ENCODE measurements around the gene DLX6. TPM values are rescaled to one million over a fixed set of nuclear protein-coding genes. Genes with fewer than 3 reads are reported as not detected.

Gene DLX6
- total and polyA plus RNA-seq, 2 of the 8 experiments (the other 6 are each of a cell fraction or from before 2014, with no cell fraction given) = not detected

- Histone ChIP-seq H3K18ac (ENCODE audit: extremely low read depth, low read length) (no peak overlapping the region; the same call in 1 of the 2 replicates), H3K36me3 (ENCODE audit: control insufficient read depth in 2 of 4, insufficient read depth in 4 of 4, low read length in 3 of 4) (no peaks in the 10 kb centered on the region; a peak in 1 of 8 replicates), H3K9me3 (ENCODE audit: insufficient read depth in 2 of 2, low read depth in 1 of 2, low read length in 1 of 2) (no peaks in the 10 kb centered on the region), H3K79me2 (ENCODE audit: control insufficient read depth in 1 of 2, insufficient read depth in 2 of 2, low read length in 2 of 2) (no peaks in the 10 kb centered on the region), H3K4me2 (ENCODE audit: insufficient read depth in 1 of 2, low read depth in 2 of 2, low read length in 2 of 2) (peak overlapping the region; percentile 79), H3K56ac (replicated peaks; ENCODE audit: insufficient read length, low read depth, low read length) (no peak overlapping the region), H2BK15ac (ENCODE audit: low read length) (no peak overlapping the region), H3K23me2 (ENCODE audit: low read depth, low read length) (peaks cover 4% of the 10 kb centered on the region; the same call in 1 of the 2 replicates), H3K14ac (ENCODE audit: insufficient read length) (no peak overlapping the region), H2AFZ (ENCODE audit: low read length) (no peak overlapping the region), H3K27ac (ENCODE audit: low read depth, low read length) (no peak overlapping the region), H2BK20ac (ENCODE audit: low read length) (no peak overlapping the region), H3K27me3 (replicated peaks in 1 of 4; ENCODE audit: control insufficient read depth in 3 of 4, extremely low read depth in 1 of 4, insufficient read depth in 3 of 4, low read length in 3 of 4) (peaks cover 94 to 100% (median 100%) of the 10 kb centered on the region in 4 experiments), H3K79me1 (ENCODE audit: low read depth, low read length) (no peaks in the 10 kb centered on the region), H4K91ac (replicated peaks; ENCODE audit: insufficient read length, low read length) (no peak overlapping the region), H3K4me1 (replicated peaks in 1 of 4; ENCODE audit: control insufficient read depth in 3 of 4, insufficient read depth in 4 of 4, low read length in 3 of 4) (peaks cover 4 to 26% (median 19%) of the 10 kb centered on the region in 4 experiments), H3K4ac (replicated peaks; ENCODE audit: insufficient read length, low read depth, low read length) (no peak overlapping the region), H2BK5ac (ENCODE audit: low read depth, low read length) (no peak overlapping the region), H4K8ac (ENCODE audit: extremely low read depth, insufficient read depth, low read length) (no peak overlapping the region), H3K9ac (replicated peaks in 1 of 4; ENCODE audit: extremely low read depth in 1 of 4, low read depth in 3 of 4, low read length in 3 of 4) (no peak overlapping the region), H2BK120ac (replicated peaks; ENCODE audit: low read depth, low read length) (no peak overlapping the region), H3K23ac (ENCODE audit: insufficient read length) (no peak overlapping the region), H2BK12ac (ENCODE audit: low read depth, low read length) (peak overlapping the region; percentile 80; the same call in 1 of the 2 replicates), H4K20me1 (replicated peaks in 1 of 2; ENCODE audit: control insufficient read depth in 1 of 2, insufficient read depth in 2 of 2, low read length in 2 of 2) (peaks cover 24 to 34% of the 10 kb centered on the region in 2 experiments), H4K5ac (ENCODE audit: insufficient read length, low read depth, low read length) (no peak overlapping the region), H2AK5ac (ENCODE audit: low read depth, low read length) (no peak overlapping the region), H3K4me3 (ENCODE audit: extremely low read depth in 1 of 4, insufficient read depth in 2 of 4, low read depth in 3 of 4, low read length in 4 of 4) (peak overlapping the region; percentile 22 to 52 (median 33); a peak in 5 of 8 replicates)
- WGBS, 2 experiments (ENCODE audit: extremely low coverage in 1 of 2, insufficient coverage in 1 of 2, insufficient read length in 1 of 2, insufficient replicate concordance in 2 of 2, low coverage in 1 of 2, low lambda C conversion rate in 2 of 2, missing lambda C conversion rate in 1 of 2) = 6% methylated on average over 28 of the region's 37 CpGs; no CpG with 5 or more reads in 1 of the 2 experiments
- FAIRE-seq (no peak), DNase-seq (ENCODE audit: low read depth in 1 of 2, low spot score in 2 of 2) (no peak)
- ChIA-PET POLR2A (ENCODE audit: partially characterized antibody) (interaction anchor here (1.0 to 2.3 kb wide), 7 partner anchors 11 to 28 kb away, joined by 4 to 10 read pairs (median 4); partner anchors contain the start of gene DLX6), CTCF (ENCODE audit: partially characterized antibody) (interaction anchor here (0.6 to 10.2 kb wide), 8 partner anchors 9 to 636 kb away, joined by 3 to 150 read pairs (median 9); partner anchors contain the start of genes DLX5 and DLX6)
- peak; percentile 89 for TF ChIP-seq RNF2 (IDR thresholded peaks at IDR 0.05; ENCODE audit: borderline replicate concordance, low read depth, low read length, missing control alignments, poor library complexity, severe bottlenecking)
- 0 out of 2 replicates have a peak, but pooled peaks have one; percentile 5 for TF ChIP-seq SP1 (IDR thresholded peaks at IDR 0.05; ENCODE audit: low read depth, low read length)
- peak; percentile 91 for TF ChIP-seq EZH2 (IDR thresholded peaks at IDR 0.05; ENCODE audit: low read depth, low read length, severe bottlenecking)
- no peak for TF ChIP-seq RFX5 (IDR thresholded peaks at IDR 0.05; ENCODE audit: borderline replicate concordance, low read depth, low read length)
- no peak for TF ChIP-seq SAP30 (IDR thresholded peaks at IDR 0.05; ENCODE audit: insufficient read depth, insufficient replicate concordance, low read length)
- peak; percentile 71; the same call in 1 of the 2 replicates for TF ChIP-seq SUZ12 (IDR thresholded peaks at IDR 0.05; ENCODE audit: low read length)
- peak; percentile 2 for TF ChIP-seq ASH2L (IDR thresholded peaks at IDR 0.05; ENCODE audit: low read length)
- no peak for TF ChIP-seq CHD2 (IDR thresholded peaks at IDR 0.05; ENCODE audit: low read length)
These were observed 12.1 kb downstream of the DLX6 start for GRCh38 chr7:97017192-97018125.
